Measurements from ENCODE around the gene MRPL9. TPM values are rescaled to one million over a fixed set of nuclear protein-coding genes. Genes with fewer than 3 reads are reported as not detected.

MRPL9 gene
- total and polyA plus RNA-seq, 10 of the 15 experiments (the other 5 are each of a cell fraction or from before 2014, with no cell fraction given), result 35.7 to 161 (median 110) TPM

DNA sequence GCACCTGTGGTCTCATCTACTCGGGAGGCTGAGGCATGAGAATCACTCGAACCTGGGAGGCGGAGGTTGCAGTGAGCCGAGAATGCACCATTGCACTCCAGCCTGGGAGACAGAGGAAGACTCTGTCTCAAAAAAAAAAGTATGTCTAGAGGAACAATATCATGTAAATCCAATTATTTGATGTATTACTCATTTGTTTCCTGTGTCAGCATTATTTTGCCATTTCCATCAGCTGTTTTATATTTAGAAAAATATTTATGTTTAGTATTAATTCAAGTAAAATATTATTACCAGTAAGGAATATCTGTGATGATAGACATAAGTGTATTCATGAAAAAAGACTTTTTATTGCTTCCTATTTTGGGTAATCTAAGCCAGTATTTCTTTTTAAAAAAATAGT lies 14.0 kb upstream of the MRPL9 start:
- Histone ChIP-seq H3K4me1 (ENCODE audit: control insufficient read depth, insufficient read depth, low read length) (no peaks in the 10 kb centered on the region), H3K27ac (ENCODE audit: control insufficient read depth, insufficient read depth) (no peak overlapping the region), H3K4me2 (ENCODE audit: control insufficient read depth, insufficient read depth) (no peak overlapping the region), H3K79me2 (ENCODE audit: control insufficient read depth, insufficient read depth, low read length) (no peaks in the 10 kb centered on the region), H3K4me3 (no peak overlapping the region), H3K9ac (ENCODE audit: control insufficient read depth, insufficient read depth, low read length) (no peak overlapping the region), H3K27me3 (replicated peaks in 1 of 2; ENCODE audit: control insufficient read depth in 2 of 2, insufficient read depth in 2 of 2, low read length in 1 of 2) (no peaks in the 10 kb centered on the region), H4K20me1 (ENCODE audit: control insufficient read depth, insufficient read depth) (no peaks in the 10 kb centered on the region), H3K9me3 (replicated peaks; ENCODE audit: control insufficient read depth, insufficient read depth, low read length) (no peaks in the 10 kb centered on the region), H2AFZ (ENCODE audit: control insufficient read depth, low read depth, low read length) (no peak overlapping the region), H3K36me3 (ENCODE audit: control insufficient read depth in 2 of 2, insufficient read depth in 2 of 2, low read length in 1 of 2) (no peaks in the 10 kb centered on the region)
- no TSS peak for BruUV-seq (replicated peaks)
- intact Hi-C loops (cut with micrococcal nuclease; ENCODE audit: unreplicated experiment) (no loop called here), in situ Hi-C loops (cut with MboI) (no loop called here)
- ChIA-PET CTCF (interaction anchor here (0.6 to 1.5 kb wide), 2 partner anchors 12 to 107 kb away, joined by 3 to 8 read pairs; no protein-coding TSS in a partner anchor), RAD21 (ENCODE audit: unreplicated experiment) (no interaction called here), POLR2A (interaction anchor here (0.6 kb wide), 1 partner anchor 463 kb away, joined by 3 read pairs; no protein-coding TSS in a partner anchor), SMC1A (ENCODE audit: uncharacterized antibody, unreplicated experiment) (interaction anchor here (0.9 to 1.2 kb wide), 2 partner anchors 14 to 69 kb away, joined by 3 read pairs; partner anchors contain the start of gene MRPL9)
- FAIRE-seq, result no peak
- no peak for ATAC-seq
- 96% methylated on average over 4 of the region's 4 CpGs for WGBS (ENCODE audit: insufficient coverage, insufficient replicate concordance, low lambda C conversion rate, missing lambda C conversion rate)
- TF ChIP-seq IKZF2 (IDR thresholded peaks at IDR 0.05) (no peak), RBBP5 (conservative IDR thresholded peaks at IDR 0.05) (no peak), ZZZ3 (IDR thresholded peaks at IDR 0.05; ENCODE audit: control insufficient read depth, insufficient read length, low read depth) (no peak), CEBPZ (IDR thresholded peaks at IDR 0.05; ENCODE audit: low read depth, low read length) (no peak), ZNF207 (IDR thresholded peaks at IDR 0.05; ENCODE audit: borderline replicate concordance) (no peak), CTCF (IDR thresholded peaks at IDR 0.05 in 2 of 3, conservative IDR thresholded peaks at IDR 0.05 in 1 of 3; ENCODE audit: control insufficient read depth in 2 of 3, extremely low read depth in 1 of 3, insufficient read depth in 1 of 3, low read depth in 3 of 3, low read length in 3 of 3) (no peak), NR2F1 (conservative IDR thresholded peaks at IDR 0.05) (no peak), RCOR1 (conservative IDR thresholded peaks at IDR 0.05; ENCODE audit: low read depth, low read length) (no peak), CBFB (IDR thresholded peaks at IDR 0.05; ENCODE audit: low read depth) (no peak), TCF7 (IDR thresholded peaks at IDR 0.05; ENCODE audit: borderline replicate concordance) (no peak), MYC (IDR thresholded peaks at IDR 0.05; ENCODE audit: insufficient read depth, insufficient read length, insufficient replicate concordance, low read length, severe bottlenecking) (no peak), YY1 (IDR thresholded peaks at IDR 0.05; ENCODE audit: low read depth, low read length) (no peak), SREBF1 (IDR thresholded peaks at IDR 0.05; ENCODE audit: low read length) (no peak), TCF3 (IDR thresholded peaks at IDR 0.05; ENCODE audit: borderline replicate concordance, insufficient read depth, low read depth, low read length) (no peak), MTA3 (IDR thresholded peaks at IDR 0.05; ENCODE audit: borderline replicate concordance, low read length) (no peak), BACH1 (IDR thresholded peaks at IDR 0.05; ENCODE audit: borderline replicate concordance) (no peak), EGR1 (IDR thresholded peaks at IDR 0.05; ENCODE audit: borderline replicate concordance in 1 of 2, low read depth in 2 of 2, low read length in 2 of 2) (no peak), SPI1 (IDR thresholded peaks at IDR 0.05; ENCODE audit: borderline replicate concordance, insufficient read depth, low read depth, low read length) (no peak)
- DNase-seq (ENCODE audit: low read depth, low spot score), result no peak

Measured in GM12878 (cell line).